NCI-H345 (cell line): ENCODE data around the gene DMXL2.
"Not testable (repeated sequence)": the region's sequence is repeated elsewhere in the genome, so short reads cannot be mapped to it uniquely, and the experiment has no call there.

Experiments used
- DNase-seq: peaks from one replicate; lab custom pipeline; 2025; lab: John Stamatoyannopoulos, UW

DMXL2 gene

GRCh38 chr15:51621936-51622603 lies 501 bp downstream of the DMXL2 start:
- peak; percentile 21 for DNase-seq

GRCh38 chr15:51621155-51621765 lies 1.3 kb downstream of the DMXL2 start:
- DNase-seq = no peak

- peak; percentile 6 for DNase-seq
Observed at GRCh38 chr15:51620641-51621040, 1.9 kb downstream of the DMXL2 start.

GRCh38 chr15:51620122-51620521 lies 2.4 kb downstream of the DMXL2 start:
- no peak for DNase-seq

- DNase-seq = no peak
Observed at GRCh38 chr15:51619331-51620035, 3.1 kb downstream of the DMXL2 start.

GRCh38 chr15:51617886-51618285 lies 4.7 kb downstream of the DMXL2 start:
- DNase-seq = no peak

GRCh38 chr15:51613951-51614350 lies 8.6 kb downstream of the DMXL2 start:
- no peak for DNase-seq

DNA sequence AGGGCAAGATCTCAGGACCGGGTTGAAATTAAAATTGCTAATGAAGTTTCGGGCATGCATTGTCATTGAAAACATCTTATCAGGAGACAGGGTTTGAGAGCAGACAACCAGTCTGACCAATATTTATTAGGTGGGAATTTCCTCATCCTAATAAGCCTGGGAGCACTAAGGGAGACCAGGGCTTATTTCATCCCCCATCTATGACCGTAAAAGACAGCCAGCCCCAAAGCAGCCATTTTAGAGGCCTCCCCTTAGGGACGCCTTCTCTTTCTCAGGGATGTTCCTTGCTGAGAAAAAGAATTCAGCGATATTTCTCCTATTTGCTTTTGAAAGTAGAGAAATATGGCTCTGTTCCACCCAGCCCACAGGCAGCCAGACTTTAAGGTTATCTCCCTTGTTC lies 9.9 kb downstream of the DMXL2 start:
- DNase-seq = not testable (repeated sequence)

DNA sequence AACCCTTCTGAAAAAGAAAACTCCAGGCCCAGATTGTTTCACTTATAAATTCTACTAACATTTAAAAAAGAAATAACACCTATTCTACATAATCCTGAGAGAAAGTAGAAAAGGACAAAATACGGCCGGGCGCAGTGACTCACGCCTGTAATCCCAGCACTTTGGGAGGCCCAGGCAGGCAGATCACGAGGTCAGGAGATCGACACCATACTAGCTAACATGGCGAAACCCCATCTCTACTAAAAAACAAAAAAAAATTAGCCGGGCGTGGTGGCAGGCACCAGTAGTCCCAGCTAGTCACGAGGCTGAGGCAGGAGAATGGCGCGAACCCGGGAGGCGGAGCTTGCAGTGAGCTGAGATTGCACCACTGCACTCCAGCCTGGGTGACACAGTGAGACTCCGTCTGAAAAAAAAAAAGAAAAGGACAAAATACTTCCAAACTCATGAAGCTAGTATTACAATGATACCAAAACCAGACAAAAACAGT lies 19.1 kb downstream of the DMXL2 start:
- not testable (repeated sequence) for DNase-seq

DNA sequence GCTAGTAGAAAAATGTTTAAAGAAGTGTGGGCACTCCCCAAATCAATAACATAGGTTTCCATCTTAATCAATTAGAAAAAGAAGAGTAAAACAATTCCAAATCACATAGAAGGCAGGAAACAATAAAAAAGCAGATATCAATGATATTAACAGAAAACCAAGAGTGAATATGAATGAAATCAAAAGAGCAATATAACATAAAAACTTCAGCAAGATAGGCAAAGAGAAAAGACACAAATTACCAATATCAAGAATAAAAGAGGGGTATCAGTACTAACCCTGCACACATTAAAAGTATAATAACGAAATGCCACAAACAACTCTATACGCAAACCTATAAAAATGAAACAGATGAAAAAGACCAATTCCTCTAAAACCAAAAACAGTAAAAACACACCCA lies 19.6 kb downstream of the DMXL2 start:
- no peak for DNase-seq

- DNase-seq = no peak
Observed at GRCh38 chr15:51602484-51602883, 20.1 kb downstream of the DMXL2 start.

- DNase-seq = no peak
Observed at GRCh38 chr15:51601801-51602200, 20.8 kb downstream of the DMXL2 start.

- no peak for DNase-seq
Observed at GRCh38 chr15:51600114-51600513, 22.5 kb downstream of the DMXL2 start.

GRCh38 chr15:51589881-51590568 lies 32.5 kb downstream of the DMXL2 start:
- DNase-seq = no peak

GRCh38 chr15:51588966-51589365 lies 33.6 kb downstream of the DMXL2 start:
- no peak for DNase-seq

DNA sequence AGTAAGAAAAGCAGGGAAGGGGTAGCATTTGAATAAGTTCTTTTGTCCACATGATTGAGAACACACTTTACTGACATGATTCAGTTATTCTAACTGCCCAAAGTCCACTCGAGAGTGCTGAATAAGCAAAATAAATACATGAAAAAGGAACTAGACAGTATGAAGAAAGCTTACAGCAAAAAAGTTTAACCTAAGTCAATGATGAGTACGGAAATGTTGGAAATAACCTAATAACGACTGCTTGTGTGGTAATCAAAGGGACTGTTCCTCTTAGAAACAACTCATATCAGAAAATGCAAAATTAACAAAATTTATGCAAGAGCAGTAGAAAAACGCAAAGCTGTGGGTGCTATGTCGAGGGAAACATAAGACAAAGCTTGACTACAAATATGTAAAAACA lies 36.6 kb downstream of the DMXL2 start:
- DNase-seq = no peak

GRCh38 chr15:51580982-51581381 lies 41.6 kb downstream of the DMXL2 start:
- no peak for DNase-seq

GRCh38 chr15:51580385-51580784 lies 42.2 kb downstream of the DMXL2 start:
- DNase-seq = no peak

DNA sequence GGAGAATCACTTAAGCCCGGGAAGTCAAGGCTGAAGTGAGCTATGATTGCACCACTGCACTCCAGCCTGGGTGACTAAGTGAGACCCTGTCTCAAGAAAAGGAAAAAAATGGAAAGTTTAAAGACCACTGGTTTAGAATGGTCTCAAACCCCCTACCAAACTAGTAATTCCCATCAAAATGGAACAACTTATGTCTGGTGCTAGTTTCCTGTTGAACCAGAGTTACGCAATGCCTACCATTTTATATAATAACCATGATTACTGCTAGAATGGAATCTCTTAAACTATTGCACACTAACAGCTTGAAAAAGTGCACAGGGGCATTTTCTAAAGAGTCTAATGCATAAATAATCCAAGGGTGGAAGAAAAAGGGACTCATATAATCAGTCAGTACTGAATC lies 43.6 kb downstream of the DMXL2 start:
- DNase-seq = no peak

- DNase-seq = no peak
Observed at GRCh38 chr15:51577636-51578304, 44.8 kb downstream of the DMXL2 start.

GRCh38 chr15:51576911-51577500 lies 45.6 kb downstream of the DMXL2 start:
- DNase-seq = no peak
